Muscle of leg (tissue), 11 donors: ENCODE results near the gene TWSG1. TPM values are rescaled to one million over a fixed set of nuclear protein-coding genes. Genes with fewer than 3 reads are reported as not detected.
"Not testable (repeated sequence)": the region's sequence is repeated elsewhere in the genome, so short reads cannot be mapped to it uniquely, and the experiment has no call there.

ENCODE experiments used
- DNase-seq: peaks from one replicate; pipeline ENCODE4 v3.0.0; 2013
- H3K27ac ChIP-seq: one replicate; pipeline ENCODE4 v1.5.1; 2013; ENCODE audit warnings: mild to moderate bottlenecking, low read length, control low read depth
- H3K27me3 ChIP-seq: one replicate; pipeline ENCODE4 v1.6.1; 2013; ENCODE audit warnings: low read length; ENCODE audit not compliant: control insufficient read depth, insufficient read depth
- H3K36me3 ChIP-seq: one replicate; pipeline ENCODE4 v1.6.1; 2013; ENCODE audit warnings: low read length; ENCODE audit not compliant: control insufficient read depth, insufficient read depth
- H3K4me1 ChIP-seq: one replicate; pipeline ENCODE4 v1.6.1; 2013; ENCODE audit warnings: low read length; ENCODE audit not compliant: control insufficient read depth, insufficient read depth
- H3K4me3 ChIP-seq: one replicate; pipeline ENCODE4 v1.5.1; 2013; ENCODE audit warnings: low read length, control low read depth
- H3K9me3 ChIP-seq: replicated peaks from 2 replicates; pipeline ENCODE4 v1.6.1; 2013; ENCODE audit warnings: low read depth, low read length; ENCODE audit not compliant: control insufficient read depth
- WGBS: methylation state at CpG from one replicate; pipeline ENCODE4 v1.1.5; 2013; ENCODE audit warnings: missing lambda C conversion rate; ENCODE audit not compliant: insufficient coverage; 5-methylcytosine and 5-hydroxymethylcytosine counted together
- polyA plus RNA-seq, 8 donors: library from polyadenylated mRNA; unstranded; fragments of 120-200 nt; gene quantifications; one replicate each; pipeline versions ENCODE4 v1.2.1 to v1.2.3, GENCODE V29; 2013; ENCODE audit warnings: inconsistent platforms in 1 of 8, low replicate concordance in 1 of 8; ENCODE audit not compliant: insufficient read length in 8 of 8, insufficient read depth in 1 of 8
- total RNA-seq: library from RNA; stranded (reverse); fragments of 120-200 nt; gene quantifications from one replicate; pipeline ENCODE4 v1.2.4, GENCODE V29; 2013

TWSG1 gene
- total and polyA plus RNA-seq, 9 donors, result 35.7 to 75.0 (median 55.3) TPM

DNA sequence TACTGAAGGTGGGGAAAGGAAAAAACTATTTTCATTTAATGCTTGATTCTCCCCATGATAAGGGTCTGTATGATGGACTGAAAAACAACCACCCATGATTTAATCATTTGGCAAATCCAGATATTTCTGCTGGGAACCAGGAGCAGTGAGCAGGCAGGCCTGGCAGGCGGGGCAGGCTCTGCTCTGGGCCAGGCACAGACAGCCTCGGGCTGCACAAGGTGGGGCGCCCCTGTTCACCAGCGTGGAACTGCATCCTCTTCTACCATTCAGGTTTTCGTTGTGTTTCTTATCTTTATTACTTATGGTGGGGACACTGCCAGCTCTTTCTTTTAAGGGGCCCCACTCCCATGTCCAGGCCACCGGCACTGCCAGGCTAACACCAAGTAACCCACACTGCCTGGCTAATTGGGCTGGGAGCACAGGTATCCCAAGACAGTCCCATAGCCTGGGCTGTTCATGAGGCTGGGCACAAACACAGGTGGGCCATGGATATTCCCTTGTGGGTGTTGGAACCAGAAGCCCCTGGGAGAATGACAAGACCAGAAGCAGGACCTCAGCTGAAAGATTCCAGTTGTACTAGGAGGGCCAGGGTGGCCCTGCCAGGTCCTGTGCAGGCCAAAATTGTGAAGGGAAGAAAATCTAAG is 83.6 kb downstream of the TWSG1 start:
- peaks cover 45% of the 10 kb centered on the region for H3K4me1 ChIP-seq
- no peaks in the 10 kb centered on the region for H3K9me3 ChIP-seq

GRCh38 chr18:9419956-9420631 is 85.5 kb downstream of the TWSG1 start:
- no peak overlapping the region for H3K4me3 ChIP-seq
- H3K4me1 ChIP-seq, result peaks cover 43% of the 10 kb centered on the region
- 100% methylated on average over 4 of the region's 5 CpGs for WGBS
- no peak overlapping the region for H3K27ac ChIP-seq
- no peak for DNase-seq
- H3K36me3 ChIP-seq, result no peaks in the 10 kb centered on the region
- no peaks in the 10 kb centered on the region for H3K27me3 ChIP-seq
- peaks cover 2% of the 10 kb centered on the region for H3K9me3 ChIP-seq

More for the DNA sequence above, 83.6 kb downstream of the TWSG1 start:
- Histone ChIP-seq H3K36me3 (no peaks in the 10 kb centered on the region), H3K4me3 (no peak overlapping the region), H3K27ac (peak overlapping the region; percentile 91), H3K27me3 (no peaks in the 10 kb centered on the region)
- WGBS, result no CpG with 5 or more reads among the region's 6 CpGs
- DNase-seq, result no peak

- H3K36me3 ChIP-seq, result no peaks in the 10 kb centered on the region
- peaks cover 2% of the 10 kb centered on the region for H3K9me3 ChIP-seq
- H3K27ac ChIP-seq, result peak overlapping the region; percentile 47
- H3K4me1 ChIP-seq, result peaks cover 34% of the 10 kb centered on the region
- DNase-seq, result peak; percentile 75
- no peaks in the 10 kb centered on the region for H3K27me3 ChIP-seq
- H3K4me3 ChIP-seq, result no peak overlapping the region
- WGBS, result 38% methylated on average over 5 of the region's 9 CpGs
Measured at GRCh38 chr18:9421096-9421900, 86.7 kb downstream of the TWSG1 start.

DNA sequence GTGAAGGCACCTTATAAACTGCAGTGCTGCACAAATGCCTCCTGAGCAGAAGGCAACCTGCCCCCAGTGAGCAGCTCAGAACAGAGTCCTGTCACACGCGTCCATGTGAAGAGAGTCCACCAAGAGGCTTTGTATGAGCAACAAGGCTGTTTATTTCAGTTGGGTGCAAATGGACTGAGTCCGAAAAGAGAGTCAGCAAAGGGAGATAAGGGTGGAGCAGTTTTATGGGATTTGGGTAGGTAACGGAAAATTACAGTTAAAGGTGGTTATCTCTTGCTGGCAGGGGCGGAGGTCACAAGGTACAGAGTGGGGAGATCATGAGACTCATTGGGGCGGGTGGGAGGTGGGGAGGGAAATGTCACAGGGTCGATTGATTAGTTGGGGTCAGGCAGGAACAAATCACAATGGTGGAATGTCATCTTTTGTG is 87.3 kb downstream of the TWSG1 start:
- 81% methylated on average over 7 of the region's 7 CpGs for WGBS
- H3K4me1 ChIP-seq, result peaks cover 32% of the 10 kb centered on the region
- no peak overlapping the region for H3K4me3 ChIP-seq
- no peak for DNase-seq
- peak overlapping the region; percentile 47 for H3K27ac ChIP-seq
- H3K36me3 ChIP-seq, result no peaks in the 10 kb centered on the region
- H3K9me3 ChIP-seq, result peaks cover 2% of the 10 kb centered on the region
- no peaks in the 10 kb centered on the region for H3K27me3 ChIP-seq

DNA sequence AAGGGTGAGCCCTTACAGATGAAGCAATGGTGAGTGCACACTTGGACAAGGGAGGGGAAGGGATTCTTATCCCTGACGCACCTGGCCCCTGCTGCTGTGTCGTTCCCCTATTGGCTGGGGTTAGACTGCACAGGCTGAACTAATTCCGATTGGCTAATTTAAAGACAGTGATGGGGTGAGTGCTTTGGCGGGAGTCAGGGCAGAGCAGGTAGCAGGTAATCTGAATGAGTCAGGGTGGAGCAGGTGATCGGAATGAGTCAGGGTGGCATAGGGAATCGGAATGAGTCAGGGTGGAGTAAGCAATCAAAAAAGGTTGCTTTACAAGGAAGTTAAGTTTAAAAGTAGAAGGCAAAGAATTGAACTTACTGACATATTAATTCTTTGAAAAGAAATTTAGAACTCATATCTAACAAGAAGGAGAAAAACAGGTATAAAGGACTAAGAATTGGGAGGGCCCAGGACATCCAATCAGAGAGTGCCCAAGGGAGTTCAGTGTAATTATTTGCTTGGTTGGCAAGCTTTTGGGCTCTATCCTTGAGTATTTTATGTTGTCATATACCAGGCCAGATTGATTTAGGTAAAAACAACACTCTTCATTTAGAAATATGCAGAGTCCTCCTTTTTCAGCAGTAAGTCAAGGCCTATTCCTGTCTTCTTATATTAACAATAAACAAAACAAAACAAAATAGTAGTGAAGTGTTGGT is 88.4 kb downstream of the TWSG1 start:
- H3K27me3 ChIP-seq, result no peaks in the 10 kb centered on the region
- 98% methylated on average over 6 of the region's 6 CpGs for WGBS

DNA sequence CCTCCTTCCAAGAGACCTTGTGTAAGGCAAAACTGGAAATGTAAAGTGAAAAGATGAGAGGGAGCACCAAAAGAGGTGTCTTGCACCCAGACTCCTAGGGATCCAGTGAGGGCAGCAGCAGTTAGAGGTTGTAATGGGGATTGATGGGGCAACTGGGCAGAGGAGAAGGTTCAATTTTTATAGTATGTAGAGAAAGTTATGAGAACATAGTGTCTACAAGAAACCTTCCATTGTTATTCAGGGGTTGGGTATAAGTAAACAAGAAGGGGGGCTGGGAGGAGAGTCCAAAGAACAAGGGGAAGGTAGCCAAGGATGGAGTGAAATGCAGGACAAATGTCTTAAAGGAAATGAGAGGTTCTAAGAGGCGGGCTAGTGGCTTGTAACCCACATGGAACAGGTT is 89.1 kb downstream of the TWSG1 start:
- not testable (repeated sequence) for H3K27ac ChIP-seq, H3K27me3 ChIP-seq, DNase-seq, H3K4me3 ChIP-seq, H3K9me3 ChIP-seq, H3K36me3 ChIP-seq
- WGBS, result 100% methylated on average over 1 of the region's 1 CpG
- H3K4me1 ChIP-seq, result peaks cover 25% of the 10 kb centered on the region

More for the DNA sequence above, 88.4 kb downstream of the TWSG1 start:
- DNase-seq, result no peak
- Histone ChIP-seq H3K27ac (no peak overlapping the region), H3K36me3 (no peaks in the 10 kb centered on the region), H3K4me3 (no peak overlapping the region), H3K9me3 (peaks cover 2% of the 10 kb centered on the region), H3K4me1 (peaks cover 27% of the 10 kb centered on the region)

DNA sequence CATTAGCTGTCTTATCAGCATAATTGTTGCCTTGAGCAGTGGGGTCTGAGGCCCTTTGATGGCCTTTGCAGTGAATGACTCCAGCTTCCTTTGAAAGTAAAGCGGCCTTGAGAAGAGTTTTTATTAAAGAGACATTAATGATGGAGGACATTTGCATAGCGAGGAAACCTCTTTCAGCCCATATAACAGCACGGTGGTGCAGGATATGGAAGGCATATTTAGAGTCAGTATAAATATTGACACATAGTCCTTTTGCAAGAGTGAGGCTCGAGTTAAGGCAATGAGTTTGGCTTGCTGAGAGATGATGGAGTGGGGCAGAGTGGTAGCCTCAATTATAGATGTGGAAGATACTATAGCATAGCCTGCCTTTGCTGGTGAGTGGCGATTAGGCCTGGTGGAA is 89.7 kb downstream of the TWSG1 start:
- H3K36me3 ChIP-seq, H3K27ac ChIP-seq, H3K27me3 ChIP-seq, H3K4me3 ChIP-seq, DNase-seq, H3K9me3 ChIP-seq: not testable (repeated sequence)
- 88% methylated on average over 1 of the region's 5 CpGs for whole genome bisulfite sequencing
- peaks cover 29% of the 10 kb centered on the region for H3K4me1 ChIP-seq

DNA sequence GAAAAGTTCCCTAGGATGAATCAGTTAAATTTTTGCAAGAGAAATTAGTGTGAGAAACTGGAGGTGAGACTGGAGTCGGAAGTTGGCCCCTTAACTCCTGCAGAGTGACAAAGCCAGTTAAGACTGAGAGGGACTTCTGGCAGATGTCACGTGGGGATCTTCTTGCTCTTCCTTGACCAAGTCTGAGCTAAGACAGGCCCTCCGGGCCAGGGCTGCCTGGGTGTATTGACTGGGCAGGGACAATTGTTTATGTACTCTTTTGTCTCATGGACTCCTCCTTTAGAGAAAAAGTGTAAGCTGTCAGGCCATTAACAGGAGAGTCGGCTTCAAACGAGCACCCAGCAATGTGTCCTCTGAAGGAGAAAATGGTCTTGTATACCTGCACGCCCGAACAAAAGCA is 92.2 kb downstream of the TWSG1 start:
- H3K4me3 ChIP-seq, result no peak overlapping the region
- peaks cover 2% of the 10 kb centered on the region for H3K9me3 ChIP-seq
- H3K4me1 ChIP-seq, result peaks cover 22% of the 10 kb centered on the region
- WGBS, result 69% methylated on average over 4 of the region's 7 CpGs
- no peak for DNase-seq
- H3K27ac ChIP-seq, result no peak overlapping the region
- H3K27me3 ChIP-seq, result no peaks in the 10 kb centered on the region
- H3K36me3 ChIP-seq, result no peaks in the 10 kb centered on the region

- no peaks in the 10 kb centered on the region for H3K36me3 ChIP-seq
- peak overlapping the region; percentile 20 for H3K27ac ChIP-seq
- H3K4me1 ChIP-seq, result peaks cover 24% of the 10 kb centered on the region
- no peak overlapping the region for H3K4me3 ChIP-seq
- WGBS, result 93% methylated on average over 5 of the region's 11 CpGs
- no peaks in the 10 kb centered on the region for H3K27me3 ChIP-seq
- peak; percentile 27 for DNase-seq
- peaks cover 2% of the 10 kb centered on the region for H3K9me3 ChIP-seq
Measured at GRCh38 chr18:9428301-9428706, 93.7 kb downstream of the TWSG1 start.
